Activated CD8-positive, alpha-beta memory T cell treated with anti-CD3 and anti-CD28 coated beads for 4 hours (primary cell): ENCODE measurements around the gene KRTAP4-2.
"Not testable (repeated sequence)": the region's sequence is repeated elsewhere in the genome, so short reads cannot be mapped to it uniquely, and the experiment has no call there.

ENCODE experiments used
- DNase-seq, 2 donors: peaks; one replicate each; pipeline ENCODE4 v3.0.0-alpha.2; 2020; ENCODE audit warnings: low read depth in 2 of 2

KRTAP4-2 gene

DNA sequence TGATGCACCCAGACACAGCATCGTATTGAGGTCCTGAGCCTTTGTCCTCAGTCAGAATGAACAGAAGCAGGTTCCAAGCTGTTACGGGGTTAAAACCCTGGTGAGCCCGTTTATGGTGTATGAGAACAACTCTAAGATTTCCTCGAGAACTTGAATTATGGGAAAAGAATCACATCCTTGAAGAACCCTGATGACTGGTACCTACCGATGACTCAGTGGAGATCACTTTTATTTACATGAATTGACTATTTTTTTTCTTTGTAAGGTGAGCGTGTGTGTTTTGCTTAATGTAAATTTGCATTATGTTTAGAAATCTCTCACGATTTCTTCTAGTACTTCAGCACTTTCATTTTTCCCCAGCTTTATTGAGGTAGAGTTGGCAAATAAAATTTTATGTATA, 14.2 kb downstream of the KRTAP4-2 start:
- no peak for DNase-seq

GRCh38 chr17:41160648-41161047, 17.4 kb downstream of the KRTAP4-2 start, which contains the start of gene KRTAP4-4:
Gene KRTAP4-4 (minus strand): TSS chr17:41160748. CDS start chr17:41160691, 57 bp downstream.
- no peak for DNase-seq

DNA sequence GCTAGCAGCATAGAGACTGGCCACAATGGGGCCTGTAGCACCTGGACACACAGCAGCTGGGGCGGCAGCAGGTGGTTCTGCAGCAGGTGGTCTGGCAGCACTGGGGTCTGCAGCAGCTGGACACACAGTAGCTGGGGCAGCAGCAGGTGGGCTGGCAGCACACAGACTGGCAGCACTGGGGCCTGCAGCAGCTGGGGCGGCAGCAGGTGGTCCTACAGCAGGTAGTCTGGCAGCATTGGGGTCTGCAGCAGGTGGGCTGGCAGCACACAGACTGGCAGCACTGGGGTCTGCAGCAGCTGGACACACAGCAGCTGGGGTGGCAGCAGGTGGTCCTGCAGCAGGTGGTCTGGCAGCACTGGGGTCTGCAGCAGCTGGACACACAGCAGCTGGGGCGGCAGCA, 17.8 kb downstream of the KRTAP4-2 start:
- not testable (repeated sequence) for DNase-seq

DNA sequence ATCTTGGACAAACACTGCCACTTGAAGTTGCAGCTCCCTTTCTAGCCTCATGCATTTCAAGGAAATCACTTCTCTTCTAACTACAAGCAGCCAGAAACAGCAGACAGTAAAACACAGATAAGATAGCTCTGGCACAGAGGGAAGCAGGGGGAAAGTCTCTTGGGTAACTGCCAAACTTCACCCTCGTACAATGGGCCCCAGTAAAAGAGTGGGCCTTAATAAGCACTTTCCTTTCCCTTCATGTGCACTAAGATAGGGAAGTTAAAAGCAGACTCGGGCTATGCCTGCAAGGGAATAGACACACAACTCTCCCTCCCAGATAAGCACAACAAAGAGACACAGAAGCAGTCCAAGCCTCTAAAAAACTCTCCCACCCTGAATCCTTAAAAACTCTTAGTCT, 24.2 kb downstream of the KRTAP4-2 start:
- no peak for DNase-seq

GRCh38 chr17:41151525-41151924, 26.5 kb downstream of the KRTAP4-2 start:
- no peak for DNase-seq

DNA sequence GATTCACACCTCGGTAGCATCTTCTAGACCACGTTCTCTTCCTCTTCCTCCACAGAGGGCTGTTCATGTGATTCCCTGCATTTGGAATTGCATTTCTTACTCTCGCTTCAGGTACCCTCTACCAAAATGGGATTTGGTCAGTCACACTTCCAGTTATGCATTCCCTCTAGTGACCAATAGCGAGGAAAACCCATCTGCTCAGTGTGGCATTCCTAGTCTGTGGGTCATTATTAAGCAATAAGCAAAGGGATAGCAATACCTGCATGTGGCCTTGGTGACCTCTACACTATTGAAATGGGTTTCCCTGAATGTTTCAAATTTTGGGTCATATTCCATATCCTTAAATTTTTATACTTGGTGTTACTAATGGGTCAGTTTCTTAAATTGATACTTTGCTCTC, 28.0 kb downstream of the KRTAP4-2 start:
- no peak for DNase-seq

DNA sequence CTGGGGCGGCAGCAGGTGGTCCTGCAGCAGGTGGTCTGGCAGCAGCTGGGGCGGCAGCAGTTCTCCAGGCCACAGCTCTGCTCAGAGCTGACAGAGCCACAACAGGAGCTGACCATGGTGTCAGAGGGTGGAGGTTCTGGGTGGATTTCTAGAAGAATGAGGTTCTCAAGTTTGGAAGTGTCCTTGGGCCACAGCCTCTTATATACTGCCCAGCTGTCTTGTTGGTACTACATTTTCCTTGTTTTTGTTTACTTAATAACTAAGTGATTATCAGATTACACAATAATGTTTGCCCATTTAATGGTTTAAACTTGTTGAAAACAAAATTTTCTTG, 28.4 kb downstream of the KRTAP4-2 start, which contains the start of gene KRTAP4-5:
Gene KRTAP4-5, minus strand, starts transcription at position 174 of the 334 bp plus-strand sequence. Its CDS starts 58 bp downstream, at position 116.
- no peak for DNase-seq

DNA sequence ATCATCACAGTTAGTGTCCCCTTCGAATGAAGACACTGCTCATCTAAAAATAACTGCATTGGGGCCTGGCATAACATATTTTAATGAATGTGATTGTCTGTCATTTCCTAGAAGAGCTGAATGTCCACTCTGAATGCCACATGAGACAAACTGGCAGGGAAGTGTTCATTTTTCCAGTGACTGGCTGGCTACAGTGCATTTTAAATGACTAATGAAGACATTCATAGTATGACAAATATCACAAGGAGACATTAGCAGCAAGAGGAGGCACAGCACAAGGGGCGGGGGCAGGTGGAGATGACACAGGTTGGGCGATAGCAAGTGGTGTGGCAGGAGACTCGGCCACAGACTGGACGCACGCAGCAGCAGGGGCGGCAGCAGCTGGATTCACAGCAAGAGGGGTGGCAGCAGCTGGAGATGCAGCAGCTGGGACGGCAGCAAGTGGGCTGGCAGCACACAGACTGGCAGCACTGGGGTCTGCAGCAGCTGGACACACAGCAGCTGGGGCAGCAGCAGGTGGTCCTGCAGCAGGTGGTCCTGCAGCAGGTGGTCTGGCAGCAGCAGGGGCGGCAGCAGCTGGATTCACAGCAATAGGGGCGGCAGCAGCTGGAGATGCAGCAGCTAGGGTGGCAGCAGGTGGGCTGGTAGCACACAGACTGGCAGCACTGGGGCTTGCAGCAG, 28.9 kb downstream of the KRTAP4-2 start:
- DNase-seq = not testable (repeated sequence)

DNA sequence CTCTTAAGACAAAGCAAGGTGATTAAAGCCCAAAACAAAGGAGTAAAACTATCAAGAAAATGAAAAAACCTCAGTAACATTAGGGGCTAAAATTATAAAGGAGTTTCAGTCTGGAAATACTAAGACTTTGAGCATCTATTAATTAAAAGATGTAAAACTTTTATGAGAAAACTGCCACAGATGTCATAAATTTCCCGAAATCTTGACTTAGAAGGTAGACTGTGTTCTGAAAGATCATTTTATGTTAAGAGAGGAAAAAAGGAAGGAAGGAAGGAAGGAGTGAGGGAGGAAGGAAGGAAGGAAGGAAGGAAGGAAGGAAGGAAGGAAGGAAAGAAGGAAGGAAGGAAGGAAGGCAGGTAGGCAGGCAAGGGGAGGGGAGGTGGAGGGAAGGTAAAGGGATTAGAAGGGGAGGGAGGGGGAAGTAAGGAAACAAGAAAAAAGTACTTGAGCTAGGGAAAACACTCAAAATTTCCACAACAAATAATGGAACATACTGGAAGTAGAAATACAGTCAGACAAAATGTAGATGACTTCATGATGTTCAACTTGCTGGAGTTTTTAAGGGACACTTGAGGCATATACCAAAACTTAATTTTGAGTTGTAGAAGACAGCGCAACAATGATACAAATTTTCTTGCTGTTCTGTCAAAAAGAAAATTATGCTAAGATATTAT, 30.4 kb downstream of the KRTAP4-2 start:
- DNase-seq = no peak

GRCh38 chr17:41145261-41145660, 32.8 kb downstream of the KRTAP4-2 start:
- DNase-seq = no peak

DNA sequence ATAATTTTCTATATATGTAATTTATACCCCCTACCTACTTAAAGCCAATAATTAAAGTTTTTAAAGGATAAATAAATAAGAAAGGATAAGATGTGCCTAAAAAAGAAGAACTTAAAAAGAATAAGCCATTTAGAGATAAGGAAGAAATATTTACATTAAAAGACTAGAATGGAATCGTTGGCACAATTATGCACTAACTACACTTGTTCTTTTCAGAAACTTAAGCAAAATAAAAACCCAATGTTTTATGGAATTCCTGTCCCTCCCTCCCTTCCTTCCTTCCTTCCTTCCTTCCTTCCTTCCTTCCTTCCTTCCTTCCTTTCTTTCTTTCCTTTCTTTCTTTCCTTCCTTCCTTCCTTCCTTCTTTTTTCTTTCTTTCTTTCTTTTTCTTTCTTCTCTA, 33.2 kb downstream of the KRTAP4-2 start:
- no peak for DNase-seq

GRCh38 chr17:41141361-41141760, 36.7 kb downstream of the KRTAP4-2 start:
- no peak for DNase-seq

DNA sequence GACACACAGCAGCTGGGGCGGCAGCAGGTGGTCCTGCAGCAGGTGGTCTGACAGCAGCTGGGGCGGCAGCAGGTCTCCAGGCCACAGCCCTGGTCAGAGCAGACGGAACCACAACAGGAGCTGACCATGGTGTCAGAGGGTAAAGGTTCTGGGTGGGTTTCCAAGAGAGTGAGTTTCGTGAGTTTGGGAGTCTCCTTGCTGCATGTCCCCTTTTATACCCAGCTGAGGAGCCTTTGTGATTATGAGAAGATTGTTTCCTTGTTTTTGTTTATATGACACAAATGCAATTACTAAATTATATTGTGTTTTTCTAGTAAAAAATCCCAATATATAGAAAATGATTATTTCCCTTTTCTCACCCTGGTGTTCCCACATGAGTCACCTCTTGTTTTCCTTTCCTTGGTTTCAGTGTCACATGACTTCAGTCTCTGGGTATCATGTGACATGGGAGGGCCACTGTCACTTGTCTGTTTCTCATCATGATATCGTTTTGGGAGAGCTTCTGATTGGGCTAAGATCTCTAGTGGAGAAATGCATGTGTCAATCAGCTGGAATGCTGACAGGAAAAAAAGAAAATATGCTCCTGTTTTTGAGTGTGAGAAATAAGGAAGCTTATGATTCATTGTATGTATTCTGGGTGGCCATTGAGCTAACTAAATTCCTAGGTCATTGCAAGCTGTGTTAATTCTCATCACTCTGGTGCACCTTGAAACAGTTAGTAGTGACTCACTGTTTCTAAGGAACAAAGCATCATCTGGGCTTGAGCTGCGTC, 37.5 kb downstream of the KRTAP4-2 start, which contains the start of gene KRTAP4-6:
Gene KRTAP4-6, minus strand, starts transcription at position 185 of the 772 bp plus-strand sequence. Its CDS starts 57 bp downstream, at position 128.
- DNase-seq = no peak

- DNase-seq = not testable (repeated sequence)
These were observed 38.2 kb downstream of the KRTAP4-2 start for GRCh38 chr17:41139865-41140264.

DNA sequence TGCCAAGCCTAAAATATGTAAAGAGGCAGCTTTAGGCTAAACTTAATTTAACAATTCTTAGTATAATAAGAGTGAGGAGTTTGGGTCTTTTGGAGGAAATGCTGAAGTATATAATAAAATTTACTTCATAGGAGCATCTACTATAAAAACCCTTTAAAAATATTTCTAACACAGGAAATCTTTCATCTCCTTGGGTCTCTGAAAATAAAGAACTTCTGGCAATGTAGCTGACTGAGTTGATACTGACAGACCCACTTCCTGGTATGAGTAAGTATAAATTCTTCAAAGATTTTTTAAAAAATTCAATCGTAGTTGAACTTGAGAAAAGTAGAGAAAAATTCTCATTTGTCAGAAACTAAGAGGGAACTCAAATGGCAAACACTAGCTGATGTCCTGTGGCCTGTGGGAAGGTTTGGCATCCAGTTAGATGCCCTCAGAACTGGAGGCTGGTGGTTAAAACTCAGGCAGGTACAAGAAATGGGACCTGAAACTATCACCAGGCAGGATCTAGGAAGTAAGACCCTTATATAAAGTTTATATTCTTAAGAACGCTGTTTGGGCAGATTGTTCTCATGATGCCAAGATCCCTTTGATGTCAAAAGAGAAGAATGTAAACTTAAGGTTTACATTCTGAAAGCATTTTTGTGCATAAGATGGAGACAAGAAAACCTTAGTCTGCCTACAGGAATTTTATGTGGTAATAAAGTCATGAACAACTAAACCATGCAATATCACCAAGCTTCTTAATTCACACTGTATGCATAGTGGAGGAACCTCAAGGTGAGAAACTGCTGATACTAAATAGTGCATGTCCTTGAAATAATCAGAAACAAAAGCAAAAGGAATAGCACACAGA, 43.9 kb downstream of the KRTAP4-2 start:
- no peak for DNase-seq

DNA sequence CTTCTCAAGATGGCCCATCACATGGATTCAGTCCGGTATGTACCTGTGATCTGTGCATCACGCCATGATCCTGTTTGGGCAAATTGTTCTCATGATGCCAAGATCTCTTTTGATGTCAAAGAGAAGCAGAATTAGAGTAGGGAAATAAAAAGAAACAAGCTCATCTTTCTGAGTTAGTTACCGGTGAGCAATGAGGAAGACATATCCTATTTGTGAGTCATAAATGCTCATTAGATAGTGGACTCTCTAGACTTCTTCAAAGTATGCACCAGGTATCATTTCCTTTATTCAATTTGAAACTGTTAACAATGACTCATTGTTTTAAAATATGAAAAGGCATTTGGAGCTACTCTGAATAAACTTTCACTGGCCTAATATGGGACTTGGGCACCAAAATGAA, 46.0 kb downstream of the KRTAP4-2 start:
- DNase-seq = no peak
